GM18907 (cell line): Measurements from ENCODE around the gene YY1.
"Not testable (repeated sequence)": the region's sequence is repeated elsewhere in the genome, so short reads cannot be mapped to it uniquely, and the experiment has no call there.

ENCODE experiments used
- ATAC-seq: cut with Tn5 transposase; IDR thresholded peaks from one replicate; pipeline ENCODE4 v1.9.1; 2021; ENCODE audit warnings: mild to moderate bottlenecking, moderate library complexity; ENCODE audit not compliant: unreplicated experiment

YY1 gene

DNA sequence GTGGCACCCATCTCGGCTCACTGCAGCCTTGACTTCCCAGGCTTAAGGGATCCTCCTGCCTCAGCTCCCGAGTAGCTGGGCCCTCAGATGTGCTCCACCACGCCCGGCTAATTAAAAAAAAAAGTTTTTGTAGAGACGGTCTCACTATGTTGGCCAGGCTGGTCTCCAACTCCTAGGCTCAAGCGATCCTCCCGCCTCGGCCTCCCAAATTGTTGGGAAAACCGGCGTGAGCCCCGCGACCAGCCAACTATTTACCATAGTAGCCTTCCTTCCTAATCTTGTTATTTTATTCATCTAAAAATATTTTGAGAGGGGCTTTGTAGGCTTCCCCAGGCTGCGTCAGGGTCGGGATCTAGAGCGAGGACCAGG, 25.4 kb upstream of the YY1 start:
- no peak for ATAC-seq

DNA sequence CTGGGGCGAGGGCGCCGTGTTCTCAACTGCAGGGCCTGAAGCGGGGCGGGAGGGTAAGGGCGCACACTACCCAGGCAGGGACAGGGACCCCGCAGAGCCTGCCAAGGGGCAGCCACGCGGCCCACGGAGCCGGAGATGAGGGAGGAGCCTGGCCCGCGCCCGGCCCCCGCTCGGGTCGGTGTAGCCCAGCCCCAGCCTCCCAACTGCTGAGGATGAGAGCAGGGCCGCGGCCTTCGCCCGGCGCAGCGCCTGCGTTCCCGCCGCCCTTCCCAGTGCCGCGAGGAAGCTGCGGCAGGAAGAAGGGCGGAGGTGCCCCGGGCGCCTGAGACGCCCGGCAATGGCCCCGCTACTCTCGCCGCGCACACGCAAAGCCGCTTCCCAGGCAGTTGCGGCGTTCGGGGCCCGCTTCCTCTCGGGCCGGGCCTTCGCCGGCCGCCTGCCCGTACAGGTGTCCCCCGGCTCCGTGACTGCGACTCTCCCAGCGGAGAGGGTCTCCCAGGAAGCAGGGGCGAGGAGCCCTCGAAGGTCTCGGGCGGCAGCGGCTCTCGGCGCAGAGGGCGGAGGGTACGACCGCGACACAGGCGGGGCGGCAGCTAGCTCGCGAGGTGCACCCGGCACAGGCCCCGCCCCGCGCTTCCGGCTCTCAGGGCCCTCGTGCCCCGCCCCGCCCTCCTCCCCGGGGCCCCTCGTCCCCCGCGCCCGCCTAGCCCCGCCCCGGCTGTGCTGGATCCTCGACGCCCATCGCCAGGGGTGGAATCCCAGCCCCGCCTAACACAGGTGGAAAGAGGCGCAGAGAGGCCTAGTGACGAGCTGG, 24.8 kb upstream of the YY1 start:
- peak; percentile 89 for ATAC-seq

DNA sequence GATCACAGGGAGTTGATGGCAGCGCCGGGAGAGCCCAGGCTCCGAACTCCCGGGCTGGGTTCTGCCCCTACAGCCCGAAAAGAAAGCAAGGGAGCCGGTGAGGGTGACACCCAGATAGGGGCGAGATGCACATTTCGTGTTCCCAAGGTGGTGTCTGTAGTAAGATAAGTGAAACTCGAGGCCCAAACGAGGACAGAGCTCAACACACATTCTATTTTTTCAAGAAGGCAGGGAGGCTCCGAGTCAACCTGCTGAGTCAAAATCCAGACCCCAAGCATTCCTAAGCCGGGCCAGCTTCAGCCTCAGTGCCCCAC, 24.2 kb upstream of the YY1 start:
- ATAC-seq: no peak

DNA sequence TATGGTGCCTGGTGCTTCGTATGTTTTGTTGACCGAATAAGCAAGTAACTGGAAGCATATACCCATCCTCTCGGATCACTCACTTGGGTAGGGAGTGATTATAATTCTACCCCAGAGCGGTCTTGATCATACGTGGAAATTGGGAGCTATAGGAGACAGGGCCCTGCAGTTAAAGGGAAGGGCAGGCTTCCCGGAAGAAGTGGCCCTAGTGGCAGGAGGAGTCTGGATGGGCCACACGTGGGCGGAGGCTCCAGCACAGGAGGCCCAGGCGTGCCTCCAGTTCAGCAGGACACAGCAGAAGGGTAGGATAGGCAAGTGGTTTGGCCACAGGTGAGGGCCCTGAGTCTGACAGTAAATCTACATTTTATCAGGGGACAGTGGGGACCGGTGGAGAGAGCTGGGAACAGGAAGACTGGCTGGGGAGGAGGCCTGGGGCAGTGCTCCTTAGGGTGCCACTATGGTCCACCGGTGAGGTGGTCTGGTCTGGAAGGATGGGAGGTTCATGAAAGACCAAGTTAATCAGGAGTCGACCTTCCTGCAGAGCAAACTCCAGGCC, 23.5 kb upstream of the YY1 start:
- no peak for ATAC-seq

DNA sequence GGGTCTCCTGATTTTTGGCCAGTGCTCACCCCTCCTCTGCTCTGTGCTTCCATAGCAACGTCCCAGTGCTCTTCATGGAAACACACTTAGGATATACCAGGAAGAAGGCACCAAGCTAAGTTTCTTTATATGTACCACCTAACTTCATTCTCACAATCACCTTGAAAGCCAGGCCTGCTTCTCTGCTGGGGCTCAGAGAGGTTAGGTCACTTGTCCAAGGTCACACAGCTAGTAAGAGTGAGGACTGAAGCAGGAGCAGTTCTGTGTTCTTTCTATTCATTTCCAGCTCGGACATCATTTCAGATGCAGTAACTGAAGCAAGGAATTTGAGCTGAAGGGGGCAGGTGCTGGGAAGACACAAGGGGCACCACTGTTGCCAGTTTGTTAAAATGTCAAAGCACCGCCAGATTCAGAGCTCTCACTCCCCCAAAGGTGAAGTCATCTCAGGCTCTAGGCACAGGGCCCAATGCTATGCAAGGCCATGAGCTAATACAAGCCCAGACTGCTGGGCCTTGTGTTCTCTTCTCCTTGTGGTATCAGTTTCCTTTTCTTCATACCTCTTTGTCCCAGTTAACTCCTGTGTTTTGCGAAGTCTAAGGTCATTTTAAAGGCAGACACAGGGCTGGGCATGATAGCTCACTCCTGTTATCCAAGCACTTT, 19.7 kb upstream of the YY1 start:
- no peak for ATAC-seq

DNA sequence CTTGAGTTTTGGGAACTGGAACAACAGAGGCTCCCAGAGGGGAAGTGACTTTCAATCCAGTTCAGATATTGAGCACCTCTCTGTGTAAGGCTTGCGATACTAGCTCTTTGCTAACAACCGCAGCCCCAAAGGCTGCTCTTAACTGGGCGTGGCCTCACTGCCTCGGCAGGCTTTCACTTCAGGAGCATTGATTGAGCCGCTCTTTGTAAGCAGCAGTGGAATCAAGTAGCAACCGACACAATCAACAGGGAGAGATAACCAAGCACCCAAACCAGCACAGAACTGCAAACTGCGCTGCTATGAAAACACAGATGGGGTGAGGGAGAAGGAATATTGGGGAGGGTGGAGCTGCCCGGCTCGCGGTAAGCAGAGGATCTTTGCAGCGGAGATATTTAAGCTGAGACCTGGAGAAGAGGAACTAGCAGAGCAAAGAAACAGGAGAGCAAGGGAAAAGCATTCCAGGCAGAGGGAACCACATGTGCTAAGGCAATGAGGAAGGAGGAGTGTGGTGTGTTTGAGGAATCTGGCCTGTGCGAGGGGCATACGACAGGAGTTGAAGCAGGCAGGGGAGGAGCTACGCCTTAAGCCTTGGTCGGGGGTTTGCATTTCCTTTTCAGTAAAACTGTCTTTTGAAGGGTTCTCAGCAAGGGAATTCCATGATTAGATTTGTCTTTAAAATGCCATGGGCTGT, 17.3 kb upstream of the YY1 start:
- peak; percentile 90 for ATAC-seq

DNA sequence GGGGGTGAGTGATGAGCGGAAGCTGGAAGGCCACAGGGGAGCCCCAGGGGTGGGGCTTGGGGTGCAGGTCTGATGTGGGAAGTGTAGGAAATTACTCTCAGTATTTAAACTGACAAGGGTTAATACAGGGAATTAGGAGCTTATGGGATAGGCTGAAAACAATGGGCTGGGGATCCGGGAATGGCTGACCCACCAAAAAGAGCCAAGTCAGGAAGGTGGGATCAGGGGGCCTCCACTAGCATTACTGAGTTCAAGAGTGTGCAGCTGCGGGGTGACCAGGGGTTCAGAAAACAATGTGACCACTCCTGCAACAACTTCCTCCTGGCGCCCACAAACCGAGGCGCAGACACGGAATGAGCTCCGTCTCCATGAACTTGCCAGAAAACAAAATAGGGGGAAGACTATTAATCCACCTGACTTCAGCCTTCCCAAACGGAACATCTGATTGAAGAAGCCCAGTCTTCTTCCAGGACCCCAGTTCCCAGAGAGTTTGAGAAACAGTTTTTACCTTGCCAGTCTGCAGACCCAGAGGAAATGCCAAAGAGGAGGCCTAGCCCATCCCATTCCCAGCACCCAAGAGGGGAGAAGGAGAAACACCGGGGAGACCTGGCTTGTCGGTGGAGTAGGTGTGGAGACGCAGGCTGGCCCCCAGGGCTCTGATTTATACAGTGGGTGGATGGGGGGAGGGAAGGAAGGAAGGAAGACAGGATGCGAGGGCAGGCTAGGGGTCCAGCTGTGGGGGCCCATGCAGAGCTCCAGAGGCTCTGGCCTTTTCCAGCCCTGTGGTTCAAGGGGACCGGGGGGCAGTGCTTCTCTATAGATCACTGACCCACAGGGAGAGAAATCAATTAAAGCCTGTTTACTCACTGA, 16.5 kb upstream of the YY1 start:
- peak; percentile 27 for ATAC-seq

DNA sequence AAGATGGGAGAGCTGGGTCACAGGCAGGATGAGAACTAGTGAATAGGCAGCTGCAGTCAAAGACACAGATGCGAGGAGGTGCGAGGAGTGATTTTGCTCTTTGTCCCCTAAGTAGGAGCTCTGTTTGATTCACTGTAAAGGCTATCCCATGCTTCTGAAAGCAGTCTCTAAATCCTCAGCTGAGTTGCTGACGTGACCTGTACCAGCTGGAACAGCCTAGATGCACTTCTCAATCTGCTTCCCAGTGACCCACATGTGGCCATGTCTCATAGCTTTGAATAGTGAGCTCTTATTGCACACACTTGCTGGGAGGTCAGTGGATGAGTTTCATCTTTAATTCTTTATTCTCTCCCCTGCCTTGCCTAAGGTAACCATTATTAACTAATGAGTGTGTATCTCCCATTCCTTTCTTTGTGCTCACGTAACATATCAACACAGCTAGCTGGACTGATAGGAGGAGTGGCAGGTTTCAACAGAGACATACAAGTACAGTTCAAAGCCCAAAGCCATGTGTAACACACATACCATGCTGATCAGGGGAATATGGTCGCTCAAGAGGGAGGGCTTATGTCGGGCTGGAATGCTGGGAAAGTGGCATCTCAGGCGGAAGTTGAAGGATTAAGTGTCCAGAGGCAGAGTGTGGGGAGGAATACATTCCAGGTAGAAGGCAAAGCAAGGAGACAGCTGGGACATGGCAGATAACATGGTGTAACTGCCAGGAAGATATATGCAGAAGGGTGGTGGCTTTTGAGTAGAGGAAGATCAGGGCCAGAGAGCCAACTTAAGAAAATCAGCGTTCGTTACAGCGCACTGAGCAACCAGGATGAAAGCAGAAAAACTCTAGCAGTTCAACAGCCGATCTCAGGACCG, 15.4 kb upstream of the YY1 start:
- ATAC-seq: no peak

DNA sequence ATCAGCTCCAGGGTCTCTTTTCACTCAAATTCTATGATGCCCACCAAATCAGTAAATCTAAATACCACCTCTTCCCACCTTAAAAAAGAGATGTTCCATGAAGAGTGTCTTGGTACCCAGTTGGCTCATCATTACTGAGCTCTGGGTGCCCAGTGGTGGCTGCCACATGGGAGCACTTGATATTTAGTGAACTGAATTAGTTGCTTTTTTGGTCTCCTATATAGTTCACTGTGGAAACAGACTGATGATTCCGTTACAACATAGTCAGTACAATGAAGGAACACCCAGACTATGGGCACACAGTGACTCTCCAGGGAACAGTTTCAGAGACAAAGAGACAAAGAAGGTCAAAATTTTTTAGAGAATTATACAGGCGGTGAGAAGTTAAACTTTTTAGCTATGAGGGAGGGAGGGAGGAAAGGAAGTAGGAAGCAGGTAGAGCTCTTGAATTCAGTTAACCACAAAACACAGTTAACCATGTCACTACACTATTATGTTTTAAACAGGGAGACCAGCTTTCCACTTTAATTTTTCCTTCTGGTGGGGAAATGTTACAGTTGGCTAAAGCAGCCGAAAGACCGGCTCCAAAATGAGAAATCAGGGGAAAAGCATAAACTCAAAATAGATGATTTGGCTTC, 14.6 kb upstream of the YY1 start:
- no peak for ATAC-seq

DNA sequence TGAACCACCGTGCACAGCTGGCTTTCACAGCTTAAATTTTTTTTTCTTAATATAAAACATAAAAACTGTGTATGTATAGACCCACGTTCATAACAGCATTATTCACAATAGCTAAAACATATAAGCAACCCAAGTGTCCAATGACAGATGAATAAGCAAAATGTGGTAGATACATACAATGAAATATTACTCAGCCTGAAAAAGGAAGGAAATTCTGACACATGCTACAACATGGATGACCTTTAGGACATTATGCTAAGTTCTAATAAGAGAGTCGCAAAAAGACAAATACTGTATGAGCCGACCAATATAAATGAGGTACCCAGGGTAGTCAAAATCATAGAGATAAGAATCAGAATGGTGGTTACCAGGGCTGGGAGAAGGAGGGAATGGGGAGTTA, 13.8 kb upstream of the YY1 start:
- ATAC-seq: no peak

DNA sequence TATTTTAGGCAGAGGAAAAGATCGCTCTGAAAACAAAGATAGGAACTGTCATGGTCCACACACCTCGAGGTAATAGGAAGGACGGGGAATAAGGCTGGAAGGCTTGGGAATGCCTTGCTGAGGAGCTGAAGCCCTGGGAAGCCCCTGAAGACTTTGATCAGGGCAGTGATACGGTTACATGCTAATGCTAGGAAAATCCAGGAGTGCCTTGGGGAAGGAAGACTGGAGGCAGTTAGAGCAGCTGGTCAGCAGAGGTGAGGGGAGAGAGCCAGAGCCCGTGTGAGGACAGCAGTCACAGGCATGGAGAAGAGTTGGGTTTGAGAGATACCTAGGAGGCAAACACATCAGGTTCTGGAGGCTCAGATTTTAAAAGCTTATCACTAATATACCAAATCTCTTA, 8.6 kb upstream of the YY1 start:
- ATAC-seq: no peak

DNA sequence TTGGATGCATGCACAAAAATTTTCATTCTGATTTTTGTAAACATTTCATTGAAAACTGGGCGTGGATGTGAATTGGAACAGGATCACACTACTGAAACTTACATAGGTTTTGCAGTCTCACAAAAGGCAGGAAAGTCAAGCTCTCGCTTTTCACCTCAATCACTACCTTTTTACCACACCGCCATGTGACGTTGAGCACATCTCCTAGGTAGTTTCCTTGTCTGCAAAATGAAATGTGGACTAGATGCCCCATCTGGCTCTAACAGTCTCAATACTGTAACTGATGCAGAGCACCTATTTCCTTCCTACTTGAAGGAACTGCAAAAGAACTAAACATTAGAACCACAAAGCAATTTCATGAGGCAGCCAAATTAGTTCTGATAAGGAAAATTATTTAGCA, 4.4 kb upstream of the YY1 start:
- ATAC-seq: no peak

DNA sequence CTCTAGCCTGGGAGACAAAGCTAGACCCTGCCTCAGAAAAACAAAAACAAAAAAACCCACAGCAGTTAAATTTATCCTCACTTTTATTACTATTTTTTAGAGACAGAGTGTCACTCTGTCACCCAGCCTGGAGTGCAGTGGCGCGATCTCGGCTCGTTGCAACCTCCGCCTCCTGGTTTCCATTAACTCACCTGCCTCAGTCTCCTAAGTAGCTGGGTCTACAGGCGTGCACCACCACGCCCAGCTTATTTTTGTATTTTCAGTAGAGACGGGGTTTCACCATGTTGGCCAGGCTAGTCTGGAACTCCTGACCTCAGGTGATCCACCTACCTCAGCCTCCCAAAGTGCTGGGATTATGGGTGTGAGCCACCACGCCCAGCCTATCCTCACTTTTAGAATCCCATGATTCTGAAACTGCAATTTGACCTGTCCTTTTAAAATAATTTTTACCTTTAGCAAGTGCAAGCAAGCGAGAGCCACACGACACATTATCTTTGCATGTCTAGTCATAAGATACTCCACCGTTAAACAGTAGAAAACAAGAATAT, 2.6 kb upstream of the YY1 start:
- ATAC-seq: not testable (repeated sequence)

DNA sequence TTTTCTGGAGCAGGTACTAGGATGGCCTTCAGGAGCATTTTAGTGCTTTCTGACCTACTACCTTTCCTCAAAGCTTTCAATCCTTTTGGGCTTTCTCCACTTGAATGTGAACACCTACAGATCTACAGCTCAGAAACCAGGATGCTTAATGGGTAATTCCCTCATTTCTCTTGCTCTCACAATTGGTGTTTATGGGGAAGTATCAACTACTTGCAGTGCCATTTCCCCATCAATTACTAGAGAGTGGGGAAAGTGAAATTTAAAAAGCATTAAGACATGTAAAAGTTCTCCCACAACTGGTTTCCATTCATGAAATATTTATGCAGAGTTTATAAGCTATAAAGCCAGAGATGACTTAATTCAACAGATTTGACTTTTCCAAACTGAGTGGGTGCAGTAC, 2.1 kb upstream of the YY1 start:
- no peak for ATAC-seq

DNA sequence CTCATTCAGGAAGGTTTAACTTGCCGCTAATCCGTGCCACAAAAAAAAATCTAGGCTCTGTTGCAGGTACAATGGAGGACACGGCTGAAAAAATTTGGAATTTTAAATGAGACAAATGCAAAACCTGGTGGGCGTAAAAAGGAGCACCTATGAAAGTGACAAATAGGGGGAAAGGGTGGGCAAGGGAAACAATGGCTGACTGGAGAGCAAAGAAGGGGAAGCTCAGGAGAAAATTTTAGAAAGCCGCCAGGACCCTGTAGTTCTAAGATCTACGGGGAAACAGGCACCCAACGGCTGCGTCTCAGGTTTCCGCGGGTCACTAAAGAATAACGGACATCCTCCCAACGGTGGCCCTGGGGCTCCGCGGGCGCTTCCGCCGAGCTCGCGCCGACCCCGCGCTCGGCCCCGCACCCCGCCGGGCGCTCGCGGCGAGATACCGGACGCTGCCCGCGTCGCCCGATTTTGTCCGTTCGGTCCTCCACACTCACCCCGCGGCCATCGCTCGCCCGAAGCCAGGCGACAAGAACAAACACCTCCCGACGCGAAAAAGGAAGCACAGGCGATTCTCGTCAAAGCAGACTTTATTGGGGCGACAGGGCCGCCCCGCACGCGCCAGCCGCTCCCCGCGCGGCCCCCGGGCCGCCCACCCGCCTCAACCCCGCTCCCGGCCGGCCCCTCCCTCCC, 1.1 kb upstream of the YY1 start:
- ATAC-seq: peak; percentile 25

DNA sequence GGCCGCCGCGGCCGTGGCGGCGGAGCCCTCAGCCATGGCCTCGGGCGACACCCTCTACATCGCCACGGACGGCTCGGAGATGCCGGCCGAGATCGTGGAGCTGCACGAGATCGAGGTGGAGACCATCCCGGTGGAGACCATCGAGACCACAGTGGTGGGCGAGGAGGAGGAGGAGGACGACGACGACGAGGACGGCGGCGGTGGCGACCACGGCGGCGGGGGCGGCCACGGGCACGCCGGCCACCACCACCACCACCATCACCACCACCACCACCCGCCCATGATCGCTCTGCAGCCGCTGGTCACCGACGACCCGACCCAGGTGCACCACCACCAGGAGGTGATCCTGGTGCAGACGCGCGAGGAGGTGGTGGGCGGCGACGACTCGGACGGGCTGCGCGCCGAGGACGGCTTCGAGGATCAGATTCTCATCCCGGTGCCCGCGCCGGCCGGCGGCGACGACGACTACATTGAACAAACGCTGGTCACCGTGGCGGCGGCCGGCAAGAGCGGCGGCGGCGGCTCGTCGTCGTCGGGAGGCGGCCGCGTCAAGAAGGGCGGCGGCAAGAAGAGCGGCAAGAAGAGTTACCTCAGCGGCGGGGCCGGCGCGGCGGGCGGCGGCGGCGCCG, 381 bp downstream of the YY1 start:
- ATAC-seq: peak; percentile 1

DNA sequence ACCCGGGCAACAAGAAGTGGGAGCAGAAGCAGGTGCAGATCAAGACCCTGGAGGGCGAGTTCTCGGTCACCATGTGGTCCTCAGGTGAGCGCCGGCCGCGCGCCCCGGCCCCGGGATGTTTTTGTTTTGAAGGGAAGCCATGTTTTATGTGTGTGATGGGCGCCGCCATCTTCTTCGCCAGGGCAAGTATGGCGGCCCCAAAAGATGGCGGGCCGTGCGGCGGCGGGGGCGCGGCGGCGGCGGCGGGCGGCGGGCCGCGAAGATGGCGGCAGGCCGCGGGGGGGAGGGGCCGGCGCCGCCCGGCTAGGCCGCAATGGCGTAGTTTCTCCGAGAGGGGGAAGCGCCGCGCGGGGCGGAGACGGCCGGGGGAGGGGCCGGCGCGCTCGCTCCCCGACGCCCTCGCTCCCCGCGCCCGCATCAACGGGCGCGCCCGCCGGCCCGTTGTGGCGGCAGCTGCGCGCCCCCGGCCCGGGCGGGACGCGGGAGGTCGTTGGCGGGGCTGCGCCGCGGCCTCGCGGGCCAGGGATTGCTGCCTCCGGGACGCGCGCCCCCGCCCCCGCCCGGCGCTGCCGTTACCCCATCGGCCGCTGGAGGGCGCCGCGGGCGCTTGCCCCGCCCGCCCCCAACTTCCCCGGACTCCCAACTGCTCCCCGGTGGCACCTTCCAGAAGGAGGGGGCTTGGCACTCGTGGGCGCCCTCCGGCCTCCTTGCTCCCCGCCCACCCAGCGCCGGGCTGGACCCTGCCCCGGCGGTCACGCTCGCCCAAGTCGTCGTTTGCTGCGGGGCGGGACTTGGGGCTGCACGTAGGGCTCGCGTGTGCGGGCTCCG, 1.1 kb downstream of the YY1 start:
- ATAC-seq: peak; percentile 40
